Chondrocyte (in vitro differentiated cells): ENCODE results near the gene SPIB. TPM values are rescaled to one million over a fixed set of nuclear protein-coding genes. Genes with fewer than 3 reads are reported as not detected.

ENCODE experiments used
- DNase-seq: peaks from one replicate; pipeline ENCODE4 v3.0.0; 2021; ENCODE audit warnings: mixed read lengths, low spot score
- H3K27ac Mint-ChIP-seq: one replicate; pipeline ENCODE4 v1.8.0; 2021; ENCODE audit warnings: mild to moderate bottlenecking, moderate library complexity, mixed read lengths; ENCODE audit not compliant: unreplicated experiment
- H3K27me3 Mint-ChIP-seq: 2 replicates; pipeline ENCODE4 v1.8.0; 2021; ENCODE audit warnings: low read depth, mixed read lengths
- H3K36me3 Mint-ChIP-seq: 2 replicates; pipeline ENCODE4 v1.8.0; 2021; ENCODE audit warnings: low read depth, mixed read lengths
- H3K4me1 Mint-ChIP-seq: 2 replicates; pipeline ENCODE4 v1.8.0; 2021; ENCODE audit warnings: low read depth, mild to moderate bottlenecking, mixed read lengths
- H3K4me3 Mint-ChIP-seq: one replicate; pipeline ENCODE4 v1.8.0; 2021; ENCODE audit warnings: mild to moderate bottlenecking, moderate library complexity, mixed read lengths; ENCODE audit not compliant: unreplicated experiment
- H3K9me3 Mint-ChIP-seq: 2 replicates; pipeline ENCODE4 v1.8.0; 2021; ENCODE audit warnings: low read depth, mixed read lengths
- CTCF ChIP-seq: fragments of 200-600 bp; sonication (generic); IDR thresholded peaks from 2 replicates; pipeline ENCODE4 v1.5.0; 2021; ENCODE audit warnings: antibody characterized with exemption, mild to moderate bottlenecking, moderate library complexity
- total RNA-seq: library from RNA; stranded (reverse); gene quantifications from 3 replicates; pipeline ENCODE4 v1.2.1, GENCODE V29; 2021

The SPIB gene
- total RNA-seq, 1 donor from 2014 or later: not detected

DNA sequence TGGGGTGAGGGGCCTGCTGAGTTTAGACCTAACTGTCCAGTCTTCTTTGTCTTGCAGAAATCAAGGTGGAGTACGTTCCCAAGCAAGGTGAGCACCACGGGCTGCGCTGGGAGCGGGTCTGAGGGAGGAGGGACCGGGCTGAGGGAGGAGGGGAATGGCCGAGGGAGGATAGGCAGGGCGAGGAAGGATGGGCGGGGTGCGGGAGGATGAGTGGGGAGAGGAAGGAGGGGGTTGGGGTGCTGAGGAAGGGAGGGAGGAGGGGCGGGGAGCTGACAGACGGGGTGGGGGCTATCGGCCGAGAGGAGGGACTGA lies 32.4 kb downstream of the SPIB start:
- TF ChIP-seq CTCF: no peak
- no peak overlapping the region for H3K4me3 Mint-ChIP-seq
- peaks cover 2% of the 10 kb centered on the region for H3K27me3 Mint-ChIP-seq
- no peak overlapping the region for H3K27ac Mint-ChIP-seq
- H3K9me3 Mint-ChIP-seq: peaks cover 3% of the 10 kb centered on the region
- no peak for DNase-seq
- H3K4me1 Mint-ChIP-seq: no peaks in the 10 kb centered on the region
- H3K36me3 Mint-ChIP-seq: peaks cover 2% of the 10 kb centered on the region

DNA sequence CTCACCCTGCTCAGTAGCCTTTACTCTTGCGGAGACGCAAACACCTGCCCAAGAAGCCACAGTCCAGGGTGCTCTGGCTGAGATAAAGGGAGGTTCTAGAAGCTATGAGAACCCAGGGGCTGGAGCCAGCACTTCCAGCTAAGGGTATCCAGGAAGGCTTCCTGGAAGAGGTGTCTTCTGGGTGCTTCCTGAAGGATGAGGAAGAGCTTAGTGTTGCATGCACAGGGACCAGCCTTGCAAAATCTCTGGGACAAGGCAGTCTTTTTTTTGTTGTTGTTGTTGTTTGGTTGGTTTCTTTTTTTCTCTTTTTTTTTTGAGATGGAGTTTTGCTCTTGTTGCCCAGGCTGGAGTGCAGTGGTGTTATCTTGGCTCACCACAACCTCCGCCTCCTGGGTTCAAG lies 34.5 kb downstream of the SPIB start:
- no peaks in the 10 kb centered on the region for H3K4me1 Mint-ChIP-seq
- H3K9me3 Mint-ChIP-seq: no peaks in the 10 kb centered on the region
- H3K36me3 Mint-ChIP-seq: peaks cover 2% of the 10 kb centered on the region
- H3K27me3 Mint-ChIP-seq: peaks cover 7% of the 10 kb centered on the region
- H3K27ac Mint-ChIP-seq: no peak overlapping the region
- H3K4me3 Mint-ChIP-seq: no peak overlapping the region
- TF ChIP-seq CTCF: no peak
- no peak for DNase-seq

GRCh38 chr19:50455992-50456391 lies 37.3 kb downstream of the SPIB start:
- no peak for TF ChIP-seq CTCF
- Mint-ChIP-seq H3K27me3 (peaks cover 7% of the 10 kb centered on the region), H3K27ac (no peak overlapping the region), H3K36me3 (peaks cover 2% of the 10 kb centered on the region), H3K4me1 (peaks cover 3% of the 10 kb centered on the region), H3K9me3 (no peaks in the 10 kb centered on the region), H3K4me3 (no peak overlapping the region)
- DNase-seq: no peak

- Mint-ChIP-seq H3K27ac (no peak overlapping the region), H3K9me3 (no peaks in the 10 kb centered on the region), H3K36me3 (peaks cover 2% of the 10 kb centered on the region), H3K27me3 (peaks cover 9% of the 10 kb centered on the region), H3K4me1 (peaks cover 8% of the 10 kb centered on the region), H3K4me3 (no peak overlapping the region)
- TF ChIP-seq CTCF: no peak
- no peak for DNase-seq
These were observed 38.6 kb downstream of the SPIB start for GRCh38 chr19:50457300-50457699.

GRCh38 chr19:50458396-50459066 lies 39.8 kb downstream of the SPIB start:
- peaks cover 9% of the 10 kb centered on the region for H3K27me3 Mint-ChIP-seq

More at GRCh38 chr19:50458396-50459066, 39.8 kb downstream of the SPIB start:
- no peak overlapping the region for H3K27ac Mint-ChIP-seq
- peaks cover 2% of the 10 kb centered on the region for H3K36me3 Mint-ChIP-seq
- no peaks in the 10 kb centered on the region for H3K9me3 Mint-ChIP-seq
- peaks cover 8% of the 10 kb centered on the region for H3K4me1 Mint-ChIP-seq
- H3K4me3 Mint-ChIP-seq: no peak overlapping the region
- DNase-seq: no peak
- no peak for TF ChIP-seq CTCF
